Measurements from ENCODE around the gene PPFIA3. TPM values are rescaled to one million over a fixed set of nuclear protein-coding genes. Genes with fewer than 3 reads are reported as not detected.

PPFIA3 gene
- total RNA-seq: 1.0 and 2.0 TPM in 2 replicates

GRCh38 chr19:49119411-49120324 lies at the start of gene PPFIA3:
PPFIA3 (plus strand) TSS chr19:49119544; CDS start chr19:49127874, 8,330 bp downstream.

DNA sequence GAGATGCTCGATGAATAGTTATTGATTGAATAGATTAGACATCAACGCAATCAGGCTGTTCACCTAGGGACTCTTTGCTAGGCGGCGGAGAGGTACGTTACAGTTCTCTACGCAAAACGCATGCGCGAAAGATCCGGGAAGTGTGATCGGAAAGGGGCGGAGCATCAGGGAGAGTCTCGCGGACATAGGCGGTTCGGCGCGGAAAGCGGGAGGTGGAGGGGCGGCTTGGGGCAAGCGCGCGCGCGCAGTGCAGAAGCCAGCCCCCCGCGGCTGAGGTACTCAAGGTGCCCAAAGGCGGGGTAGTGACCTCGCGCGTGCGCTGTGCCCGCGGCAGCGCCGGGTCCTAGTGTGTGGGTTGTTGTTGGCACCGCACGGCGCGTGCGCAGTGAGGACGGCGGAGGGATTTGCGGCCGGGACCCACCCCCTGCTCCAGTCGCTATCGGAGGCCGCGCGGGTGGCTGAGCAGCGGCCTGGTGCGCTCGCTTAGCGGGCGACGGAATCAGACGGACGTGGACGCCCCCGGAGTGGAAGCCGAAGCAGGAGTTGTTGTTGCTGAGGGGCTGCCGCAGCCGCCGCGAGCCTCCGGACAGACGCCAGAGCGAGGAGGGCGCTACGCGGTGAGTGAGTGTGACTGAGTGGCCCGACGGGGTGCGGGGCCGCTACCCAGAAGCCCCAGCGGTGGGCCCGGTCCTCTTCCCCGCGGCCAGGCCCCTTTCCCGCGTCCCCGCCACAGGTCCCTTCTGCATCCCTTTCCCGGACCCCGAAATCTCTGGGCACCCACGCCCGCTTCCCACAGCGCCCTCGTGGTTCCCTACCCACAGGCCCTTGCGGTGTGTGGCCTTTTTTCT lies 34.1 kb upstream of the PPFIA3 start, which contains the start of gene SNRNP70:
TSS of gene SNRNP70 (plus strand) at position 432 of the 848 bp plus-strand sequence. CDS start 964 bp downstream, outside the sequence.

GRCh38 chr19:49113762-49114629 lies 5.3 kb upstream of the PPFIA3 start, which contains the start of gene LIN7B:
LIN7B (plus strand) TSS chr19:49114370; CDS start chr19:49114405, 35 bp downstream.

GRCh38 chr19:49118565-49119410 lies 556 bp upstream of the PPFIA3 start, which contains the start of gene C19orf73:
C19orf73 (minus strand) TSS chr19:49119143; CDS start chr19:49119022, 121 bp downstream.

GRCh38 chr19:49155005-49155819 lies 35.9 kb downstream of the PPFIA3 start, which contains the start of gene HRC:
HRC (minus strand) TSS chr19:49155396; CDS start chr19:49155237, 159 bp downstream.

DNA sequence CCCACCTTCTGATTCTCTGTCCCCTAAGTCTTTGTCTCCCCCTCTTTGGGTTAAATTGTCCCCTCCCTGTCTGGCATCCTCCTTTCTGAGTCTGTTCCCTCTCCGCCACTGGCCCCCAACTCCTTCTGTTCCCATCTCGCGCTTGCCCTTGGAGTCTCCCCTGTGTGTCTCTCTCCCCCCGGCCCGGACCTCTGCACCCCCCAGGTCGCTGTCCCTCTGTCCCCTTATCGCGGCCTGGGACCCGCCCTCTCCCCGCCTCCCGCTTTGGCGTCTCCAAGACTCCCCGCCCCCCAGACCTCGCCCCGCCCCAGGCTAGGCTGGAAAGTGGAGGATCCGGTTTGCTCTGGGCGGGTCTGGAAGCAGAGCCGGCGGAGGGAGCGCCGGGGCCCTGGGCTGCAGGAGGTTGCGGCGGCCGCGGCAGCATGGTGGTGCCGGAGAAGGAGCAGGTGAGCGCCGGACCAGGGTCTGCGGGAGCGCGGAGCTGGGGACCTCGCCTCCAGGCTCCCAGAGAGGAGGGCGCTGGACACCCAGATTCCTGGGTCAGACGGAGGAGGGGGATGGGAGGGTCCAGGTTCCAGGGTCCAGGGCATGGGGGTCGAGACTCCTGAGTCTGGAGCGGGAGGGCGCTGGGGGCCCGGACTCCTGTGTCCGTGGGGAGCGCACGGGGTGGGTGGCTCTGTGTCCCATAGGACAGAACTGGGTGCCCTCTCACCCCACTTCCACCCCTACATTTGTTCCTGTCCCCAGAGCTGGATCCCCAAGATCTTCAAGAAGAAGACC lies 38.3 kb downstream of the PPFIA3 start, which contains the start of gene TRPM4:
TSS of gene TRPM4 (plus strand) at position 348 of the 780 bp plus-strand sequence. CDS start at position 423, 75 bp downstream.

Other genes starting within 250 kb of the PPFIA3 start
- 48.1 and 56.8 TPM in 2 replicates for gene PPP1R15A, start 247.1 kb upstream of the PPFIA3 start, total RNA-seq
- 0.26 and 0.32 TPM in 2 replicates for gene TULP2, start 220.8 kb upstream of the PPFIA3 start, total RNA-seq
- gene NUCB1, start 219.2 kb upstream of the PPFIA3 start, total RNA-seq: 149 and 199 TPM in 2 replicates
- gene DHDH, start 185.8 kb upstream of the PPFIA3 start, total RNA-seq: 1.6 TPM in 1 of 2 replicates, not detected in the other
- 70.6 and 113 TPM in 2 replicates for gene BAX, start 164.7 kb upstream of the PPFIA3 start, total RNA-seq
- 4,288 and 4,455 TPM in 2 replicates for gene FTL, start 154.2 kb upstream of the PPFIA3 start, total RNA-seq
- gene GYS1, start 126.2 kb upstream of the PPFIA3 start, total RNA-seq: 20.4 and 22.7 TPM in 2 replicates
- gene RUVBL2, start 125.7 kb upstream of the PPFIA3 start, total RNA-seq: 166 and 207 TPM in 2 replicates
- gene LHB, start 102.5 kb upstream of the PPFIA3 start, total RNA-seq: not detected in 2 replicates
- not detected in 2 replicates for gene CGB3, start 95.2 kb upstream of the PPFIA3 start, total RNA-seq
- gene CGB2, start 87.7 kb upstream of the PPFIA3 start, total RNA-seq: not detected in 2 replicates
- not detected in 2 replicates for gene CGB1, start 82.6 kb upstream of the PPFIA3 start, total RNA-seq
- 0.16 TPM in 1 of 2 replicates, not detected in the other for gene CGB5, start 75.7 kb upstream of the PPFIA3 start, total RNA-seq
- not detected in 2 replicates for gene CGB8, start 70.4 kb upstream of the PPFIA3 start, total RNA-seq
- gene CGB7, start 61.8 kb upstream of the PPFIA3 start, total RNA-seq: 0.17 and 0.47 TPM in 2 replicates
- gene NTF4, start 54.7 kb upstream of the PPFIA3 start, total RNA-seq: 0.16 and 0.17 TPM in 2 replicates
- not detected in 2 replicates for gene KCNA7, start 46.8 kb upstream of the PPFIA3 start, total RNA-seq
- gene SNRNP70, start 34.1 kb upstream of the PPFIA3 start, total RNA-seq: 128 and 142 TPM in 2 replicates
- gene LIN7B, start 5.2 kb upstream of the PPFIA3 start, total RNA-seq: 12.0 and 13.3 TPM in 2 replicates
- 0.16 and 0.77 TPM in 2 replicates for gene C19orf73, start 401 bp upstream of the PPFIA3 start, total RNA-seq
- gene HRC, start 35.9 kb downstream of the PPFIA3 start, total RNA-seq: 0.09 TPM in 1 of 2 replicates, not detected in the other
- 16.5 and 17.5 TPM in 2 replicates for gene TRPM4, start 38.2 kb downstream of the PPFIA3 start, total RNA-seq
- gene SLC6A16, start 205.6 kb downstream of the PPFIA3 start, total RNA-seq: under 0.01 and 0.09 TPM in 2 replicates
- gene CD37, start 215.9 kb downstream of the PPFIA3 start, total RNA-seq: not detected in 2 replicates
- gene TEAD2, start 242.9 kb downstream of the PPFIA3 start, total RNA-seq: 17.2 and 18.5 TPM in 2 replicates
- 0.16 and 0.26 TPM in 2 replicates for gene DKKL1, start 244.3 kb downstream of the PPFIA3 start, total RNA-seq

Measured in bronchial smooth muscle cell (primary cell).